H1 (cell line): ENCODE results near the gene IGSF9. TPM values are rescaled to one million over a fixed set of nuclear protein-coding genes. Genes with fewer than 3 reads are reported as not detected.
"Not testable (repeated sequence)": the region's sequence is repeated elsewhere in the genome, so short reads cannot be mapped to it uniquely, and the experiment has no call there.

ENCODE experiments used
- CTCF ChIA-PET: fragments of 300-600 bp; sonication (Branson Sonifier 250); formaldehyde crosslinking; loops from one replicate; lab custom pipeline; 2021; ENCODE audit not compliant: partially characterized antibody; lab: Charles Lee
- POLR2A ChIA-PET: fragments of 300-600 bp; sonication (Branson Sonifier 250); formaldehyde crosslinking; loops from one replicate; lab custom pipeline; 2021; ENCODE audit warnings: inconsistent platforms; ENCODE audit not compliant: partially characterized antibody; lab: Charles Lee
- DNase-seq, 2 experiments: peaks; one replicate each; pipeline versions ENCODE4 v3.0.0 to v3.0.0-alpha.2; 2010 to 2022; ENCODE audit warnings: low spot score in 2 of 2, low read depth in 1 of 2, mixed read lengths in 1 of 2
- FAIRE-seq: peaks from 2 replicates; lab custom pipeline; 2011; peaks lifted over from hg19 to GRCh38; lab: Jason Lieb, UNC
- H2AFZ ChIP-seq: 2 replicates; pipeline ENCODE4 v1.8.1; 2012; ENCODE audit warnings: low read length, inconsistent platforms
- H2AK5ac ChIP-seq: 2 replicates; pipeline ENCODE4 v1.6.1; 2013; ENCODE audit warnings: low read depth, low read length
- H2BK120ac ChIP-seq: replicated peaks from 2 replicates; pipeline ENCODE3; 2013; ENCODE audit warnings: low read depth, low read length, inconsistent platforms
- H2BK12ac ChIP-seq: 2 replicates; pipeline ENCODE4 v1.6.1; 2013; ENCODE audit warnings: low read depth, low read length
- H2BK15ac ChIP-seq: 2 replicates; pipeline ENCODE4 v1.6.1; 2013; ENCODE audit warnings: low read length
- H2BK20ac ChIP-seq: 2 replicates; pipeline ENCODE4 v1.6.1; 2013; ENCODE audit warnings: low read length
- H2BK5ac ChIP-seq: 2 replicates; pipeline ENCODE4 v1.6.1; 2013; ENCODE audit warnings: low read depth, low read length
- H3K14ac ChIP-seq: 2 replicates; pipeline ENCODE4 v1.6.1; 2013; ENCODE audit warnings: inconsistent platforms; ENCODE audit not compliant: insufficient read length
- H3K18ac ChIP-seq: 2 replicates; pipeline ENCODE4 v1.6.1; 2013; ENCODE audit warnings: low read length; ENCODE audit errors: extremely low read depth
- H3K23ac ChIP-seq: 2 replicates; pipeline ENCODE4 v1.6.1; 2013; ENCODE audit warnings: inconsistent platforms; ENCODE audit not compliant: insufficient read length
- H3K23me2 ChIP-seq: 2 replicates; pipeline ENCODE4 v1.6.1; 2013; ENCODE audit warnings: low read depth, low read length
- H3K27ac ChIP-seq: 2 replicates; pipeline ENCODE4 v1.6.1; 2011; ENCODE audit warnings: low read depth, low read length, inconsistent platforms
- H3K27me3 ChIP-seq, 4 experiments: replicated peaks in 1 of 4; 1 replicate in 1 of 4; 2 replicates in 3 of 4; pipeline versions ENCODE4 v1.6.1 to v1.8.1; 2011 to 2013; ENCODE audit warnings: low read length in 3 of 4, mild to moderate bottlenecking in 3 of 4, inconsistent platforms in 2 of 4, mixed read lengths in 2 of 4, moderate library complexity in 1 of 4; ENCODE audit not compliant: control insufficient read depth in 3 of 4, insufficient read depth in 3 of 4; ENCODE audit errors: extremely low read depth in 1 of 4
- H3K36me3 ChIP-seq, 4 experiments: 2 replicates each; pipeline versions ENCODE4 v1.6.1 to v1.8.1; 2011 to 2013; ENCODE audit warnings: mild to moderate bottlenecking in 4 of 4, low read length in 3 of 4, moderate library complexity in 2 of 4, control low read depth in 1 of 4, inconsistent platforms in 1 of 4; ENCODE audit not compliant: insufficient read depth in 4 of 4, control insufficient read depth in 2 of 4
- H3K4ac ChIP-seq: replicated peaks from 2 replicates; pipeline ENCODE3; 2013; ENCODE audit warnings: low read length, low read depth, mixed read lengths, inconsistent platforms; ENCODE audit not compliant: insufficient read length
- H3K4me1 ChIP-seq, 4 experiments: replicated peaks in 1 of 4; 1 replicate in 1 of 4; 2 replicates in 3 of 4; pipeline versions ENCODE4 v1.6.1 to v1.8.1; 2011 to 2013; ENCODE audit warnings: low read length in 3 of 4, inconsistent platforms in 2 of 4, mixed read lengths in 1 of 4; ENCODE audit not compliant: insufficient read depth in 4 of 4, control insufficient read depth in 3 of 4
- H3K4me2 ChIP-seq, 2 experiments: 2 replicates each; pipeline versions ENCODE4 v1.6.1 to v1.8.1; 2011 to 2013; ENCODE audit warnings: low read depth in 2 of 2, low read length in 2 of 2, control low read depth in 1 of 2, inconsistent platforms in 1 of 2, mild to moderate bottlenecking in 1 of 2; ENCODE audit not compliant: insufficient read depth in 1 of 2
- H3K4me3 ChIP-seq, 4 experiments: fragments of 200-600, 300-600 bp in 1 of 4; sonication (generic), shearing (Covaris generic), sonication (Bioruptor Twin) in 1 of 4; 2 replicates each; pipeline versions ENCODE4 v1.5.1 to v1.8.1; 2011 to 2016; ENCODE audit warnings: low read length in 4 of 4, low read depth in 3 of 4, control low read depth in 2 of 4, inconsistent platforms in 2 of 4, mild to moderate bottlenecking in 2 of 4, mixed read lengths in 1 of 4, moderate library complexity in 1 of 4; ENCODE audit not compliant: insufficient read depth in 2 of 4; ENCODE audit errors: extremely low read depth in 1 of 4
- H3K56ac ChIP-seq: replicated peaks from 2 replicates; pipeline ENCODE3; 2013; ENCODE audit warnings: low read depth, mild to moderate bottlenecking, mixed read lengths, low read length, inconsistent platforms; ENCODE audit not compliant: insufficient read length
- H3K79me1 ChIP-seq: 2 replicates; pipeline ENCODE4 v1.6.1; 2013; ENCODE audit warnings: low read depth, low read length, control low read depth
- H3K79me2 ChIP-seq, 2 experiments: 2 replicates each; pipeline versions ENCODE4 v1.6.1 to v1.8.1; 2012 to 2013; ENCODE audit warnings: low read length in 2 of 2, mild to moderate bottlenecking in 2 of 2, inconsistent platforms in 1 of 2; ENCODE audit not compliant: insufficient read depth in 2 of 2, control insufficient read depth in 1 of 2
- H3K9ac ChIP-seq, 4 experiments: replicated peaks in 1 of 4; 1 replicate in 1 of 4; 2 replicates in 3 of 4; pipeline versions ENCODE4 v1.6.1 to v1.8.1; 2011 to 2013; ENCODE audit warnings: low read depth in 3 of 4, low read length in 3 of 4, control low read depth in 2 of 4, mild to moderate bottlenecking in 2 of 4, moderate library complexity in 2 of 4, inconsistent platforms in 1 of 4; ENCODE audit errors: extremely low read depth in 1 of 4
- H3K9me3 ChIP-seq, 2 experiments: 2 replicates each; pipeline versions ENCODE4 v1.6.1 to v1.8.1; 2012 to 2013; ENCODE audit warnings: mild to moderate bottlenecking in 2 of 2, moderate library complexity in 2 of 2, control low read depth in 1 of 2, inconsistent platforms in 1 of 2, low read depth in 1 of 2, low read length in 1 of 2, mixed read lengths in 1 of 2; ENCODE audit not compliant: insufficient read depth in 2 of 2
- H4K20me1 ChIP-seq, 2 experiments: replicated peaks in 1 of 2; 2 replicates each; pipeline versions ENCODE3 to v1.8.1; 2011 to 2013; ENCODE audit warnings: inconsistent platforms in 2 of 2, low read length in 2 of 2, mild to moderate bottlenecking in 1 of 2; ENCODE audit not compliant: insufficient read depth in 2 of 2, control insufficient read depth in 1 of 2
- H4K5ac ChIP-seq: 2 replicates; pipeline ENCODE4 v1.6.1; 2013; ENCODE audit warnings: low read length, low read depth, mixed read lengths, inconsistent platforms; ENCODE audit not compliant: insufficient read length
- H4K8ac ChIP-seq: 2 replicates; pipeline ENCODE4 v1.8.0; 2013; ENCODE audit warnings: mild to moderate bottlenecking, moderate library complexity, low read length, inconsistent platforms; ENCODE audit not compliant: insufficient read depth; ENCODE audit errors: extremely low read depth
- H4K91ac ChIP-seq: replicated peaks from 2 replicates; pipeline ENCODE3; 2013; ENCODE audit warnings: low read length, mixed read lengths, inconsistent platforms; ENCODE audit not compliant: insufficient read length
- WGBS, 2 experiments: shearing (Covaris generic) in 1 of 2; methylation state at CpG; one replicate each; pipeline versions ENCODE4 v1.1.6 to v1.1.7; 2013 to 2015; ENCODE audit warnings: low lambda C conversion rate in 2 of 2, mixed read lengths in 2 of 2, inconsistent platforms in 1 of 2, low coverage in 1 of 2, missing lambda C conversion rate in 1 of 2; ENCODE audit not compliant: insufficient replicate concordance in 2 of 2, insufficient coverage in 1 of 2, insufficient read length in 1 of 2; ENCODE audit errors: extremely low coverage in 1 of 2, missing lambda C conversion rate in 1 of 2; 5-methylcytosine and 5-hydroxymethylcytosine counted together
- polyA plus RNA-seq, 7 experiments: library from polyadenylated mRNA; depleted of rRNA in 3 of 7; stranded (reverse) in 5 of 7; unstranded in 2 of 7; fragments of >200 nt in 5 of 7; fragments of 200-250 nt in 2 of 7; gene quantifications; 1 replicate in 5 of 7; 2 replicates in 1 of 7; 4 replicates in 1 of 7; pipeline versions ENCODE4 v1.2.1 to v1.2.3, GENCODE V29; 2011 to 2013; ENCODE audit warnings: missing spikeins in 2 of 7, mixed read lengths in 2 of 7
- total RNA-seq: library from RNA; stranded (reverse); fragmentation: NEBNext Ultra II Directional; extraction: Animal tissue kit (Norgen Biotek cat#: 25700); gene quantifications from 2 replicates; pipeline ENCODE4 v1.2.1, GENCODE V29; 2021

IGSF9 gene
- total and polyA plus RNA-seq, 2 of the 8 experiments (the other 6 are each of a cell fraction or from before 2014, with no cell fraction given) = 10.9 to 28.1 TPM

DNA sequence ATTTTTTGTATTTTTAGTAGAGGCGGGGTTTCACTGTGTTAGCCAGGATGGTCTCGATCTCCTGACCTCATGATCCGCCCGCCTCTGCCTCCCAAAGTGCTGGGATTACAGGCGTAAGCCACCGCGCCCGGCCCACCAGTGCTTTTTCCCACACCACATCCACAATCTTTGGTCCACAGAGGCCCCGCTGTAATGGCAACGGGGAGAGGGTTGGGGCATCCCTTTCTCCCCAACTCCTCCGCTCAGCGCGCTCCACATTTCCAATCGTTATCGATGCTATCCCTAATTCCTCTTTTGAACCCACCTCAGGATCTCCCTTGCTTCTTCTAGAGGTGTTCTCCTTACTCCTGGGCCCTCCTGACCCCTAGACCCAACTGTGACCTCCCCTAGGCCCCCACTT, 45.8 kb downstream of the IGSF9 start:
- H3K9ac ChIP-seq, H4K20me1 ChIP-seq, H2BK15ac ChIP-seq, H3K23me2 ChIP-seq, H3K79me1 ChIP-seq, H3K79me2 ChIP-seq, H3K56ac ChIP-seq, DNase-seq, H3K4ac ChIP-seq, H3K4me3 ChIP-seq, H4K91ac ChIP-seq, FAIRE-seq, H3K14ac ChIP-seq, H3K23ac ChIP-seq, H3K27me3 ChIP-seq, H3K27ac ChIP-seq, H3K36me3 ChIP-seq, H4K8ac ChIP-seq, H3K18ac ChIP-seq, H2AK5ac ChIP-seq, H2BK12ac ChIP-seq, H3K9me3 ChIP-seq, H2BK120ac ChIP-seq, H2BK5ac ChIP-seq, H4K5ac ChIP-seq, H2BK20ac ChIP-seq: not testable (repeated sequence)
- peak overlapping the region in 1 of 2 experiments; percentile 42; a peak in 1 of 4 replicates for H3K4me2 ChIP-seq
- WGBS, 2 experiments = 86% methylated on average over 11 of the region's 15 CpGs; no CpG with 5 or more reads in 1 of the 2 experiments
- ChIA-PET CTCF (interaction anchor here (1.0 to 1.6 kb wide), 6 partner anchors 25 to 147 kb away, joined by 3 to 9 read pairs (median 5); partner anchors contain the start of gene TAGLN2), POLR2A (interaction anchor here (0.6 to 2.5 kb wide), 5 partner anchors 16 to 45 kb away, joined by 3 to 11 read pairs (median 4); no protein-coding TSS in a partner anchor)
- peaks cover 6 to 12% (median 7%) of the 10 kb centered on the region in 4 experiments for H3K4me1 ChIP-seq
- 0 out of 2 replicates have a peak overlapping the region, but pooled peaks have one; percentile 7 for H2AFZ ChIP-seq
